Nephron (organoid): Measurements from ENCODE around the gene MDP1.

Source experiments
- H3K27ac Mint-ChIP-seq, 3 experiments: 2 replicates each; pipeline ENCODE4 v1.8.0; 2020; ENCODE audit warnings: mixed read lengths in 3 of 3, mild to moderate bottlenecking in 2 of 3, moderate library complexity in 1 of 3
- H3K27me3 Mint-ChIP-seq: 2 replicates; pipeline ENCODE4 v1.8.0; 2021; ENCODE audit warnings: low read depth, mild to moderate bottlenecking, moderate library complexity, mixed read lengths
- H3K36me3 Mint-ChIP-seq: 2 replicates; pipeline ENCODE4 v1.8.0; 2020; ENCODE audit warnings: low read depth, mixed read lengths
- H3K4me1 Mint-ChIP-seq: 2 replicates; pipeline ENCODE4 v1.8.0; 2020; ENCODE audit warnings: mixed read lengths
- H3K4me3 Mint-ChIP-seq, 3 experiments: 2 replicates each; pipeline ENCODE4 v1.8.0; 2020; ENCODE audit warnings: mild to moderate bottlenecking in 3 of 3, mixed read lengths in 3 of 3, moderate library complexity in 2 of 3
- H3K9me3 Mint-ChIP-seq: 2 replicates; pipeline ENCODE4 v1.8.0; 2020; ENCODE audit warnings: mixed read lengths
- TF ChIP-seq, protein P1 (sequence below), 3 experiments: fragments of 200-600 bp; sonication (generic); IDR thresholded peaks; one replicate each; pipeline ENCODE4 v1.5.0; 2021; ENCODE audit warnings: antibody characterized with exemption in 3 of 3; ENCODE audit not compliant: unreplicated experiment in 3 of 3

Gene MDP1

DNA sequence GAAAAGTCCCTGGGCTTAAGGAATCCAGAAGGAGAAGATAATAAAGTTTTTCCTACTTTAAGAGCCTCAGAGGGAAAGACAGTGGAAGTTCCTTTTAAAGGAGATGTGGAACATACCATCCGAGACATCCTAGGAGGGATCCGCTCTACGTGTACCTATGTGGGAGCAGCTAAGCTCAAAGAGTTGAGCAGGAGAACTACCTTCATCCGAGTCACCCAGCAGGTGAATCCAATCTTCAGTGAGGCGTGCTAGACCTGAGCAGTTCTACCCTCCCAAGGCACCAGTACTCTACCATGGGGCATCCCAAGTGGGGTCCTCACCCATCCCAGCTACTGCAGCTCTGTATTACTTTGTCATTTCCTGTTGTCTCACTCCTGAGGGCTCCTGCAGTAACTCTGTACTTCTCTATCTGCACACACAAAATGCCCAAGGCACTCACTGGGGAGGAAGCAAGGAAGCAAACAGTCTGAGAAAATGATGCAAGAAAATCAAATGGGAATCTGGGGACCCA lies 22.7 kb upstream of the MDP1 start:
- H3K4me3 Mint-ChIP-seq, result peak overlapping the region; percentile 20 to 99 (median 55)
- no peaks in the 10 kb centered on the region for H3K9me3 Mint-ChIP-seq
- H3K27me3 Mint-ChIP-seq, result no peaks in the 10 kb centered on the region
- H3K36me3 Mint-ChIP-seq, result peaks cover 59% of the 10 kb centered on the region
- H3K4me1 Mint-ChIP-seq, result peaks cover 43% of the 10 kb centered on the region
- H3K27ac Mint-ChIP-seq, result no peak overlapping the region
- TF ChIP-seq, protein P1, sequence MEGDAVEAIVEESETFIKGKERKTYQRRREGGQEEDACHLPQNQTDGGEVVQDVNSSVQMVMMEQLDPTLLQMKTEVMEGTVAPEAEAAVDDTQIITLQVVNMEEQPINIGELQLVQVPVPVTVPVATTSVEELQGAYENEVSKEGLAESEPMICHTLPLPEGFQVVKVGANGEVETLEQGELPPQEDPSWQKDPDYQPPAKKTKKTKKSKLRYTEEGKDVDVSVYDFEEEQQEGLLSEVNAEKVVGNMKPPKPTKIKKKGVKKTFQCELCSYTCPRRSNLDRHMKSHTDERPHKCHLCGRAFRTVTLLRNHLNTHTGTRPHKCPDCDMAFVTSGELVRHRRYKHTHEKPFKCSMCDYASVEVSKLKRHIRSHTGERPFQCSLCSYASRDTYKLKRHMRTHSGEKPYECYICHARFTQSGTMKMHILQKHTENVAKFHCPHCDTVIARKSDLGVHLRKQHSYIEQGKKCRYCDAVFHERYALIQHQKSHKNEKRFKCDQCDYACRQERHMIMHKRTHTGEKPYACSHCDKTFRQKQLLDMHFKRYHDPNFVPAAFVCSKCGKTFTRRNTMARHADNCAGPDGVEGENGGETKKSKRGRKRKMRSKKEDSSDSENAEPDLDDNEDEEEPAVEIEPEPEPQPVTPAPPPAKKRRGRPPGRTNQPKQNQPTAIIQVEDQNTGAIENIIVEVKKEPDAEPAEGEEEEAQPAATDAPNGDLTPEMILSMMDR (IDR thresholded peaks at IDR 0.05; ENCODE audit: unreplicated experiment in 3 of 3), result no peak

DNA sequence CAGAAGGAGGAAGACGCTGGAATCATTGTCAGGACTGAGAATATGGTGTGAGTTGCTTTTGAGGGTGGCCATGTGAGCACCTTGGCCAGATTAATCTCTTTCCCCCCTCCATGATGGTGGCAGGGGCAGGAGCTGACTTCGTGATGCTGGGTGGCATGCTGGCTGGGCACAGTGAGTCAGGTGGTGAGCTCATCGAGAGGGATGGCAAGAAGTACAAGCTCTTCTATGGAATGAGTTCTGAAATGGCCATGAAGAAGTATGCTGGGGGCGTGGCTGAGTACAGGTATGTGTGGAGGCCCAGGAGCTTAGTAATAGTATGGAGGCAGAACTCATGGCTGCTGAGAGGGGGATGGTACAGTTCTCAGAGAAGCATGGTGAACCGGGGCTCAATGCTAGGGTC lies 22.3 kb upstream of the MDP1 start:
- Mint-ChIP-seq H3K4me1 (peaks cover 44% of the 10 kb centered on the region), H3K27ac (no peak overlapping the region), H3K9me3 (no peaks in the 10 kb centered on the region), H3K27me3 (no peaks in the 10 kb centered on the region), H3K4me3 (peak overlapping the region; percentile 15 to 99 (median 55)), H3K36me3 (peaks cover 59% of the 10 kb centered on the region)
- TF ChIP-seq, protein P1 (IDR thresholded peaks at IDR 0.05; ENCODE audit: unreplicated experiment in 3 of 3), result no peak

DNA sequence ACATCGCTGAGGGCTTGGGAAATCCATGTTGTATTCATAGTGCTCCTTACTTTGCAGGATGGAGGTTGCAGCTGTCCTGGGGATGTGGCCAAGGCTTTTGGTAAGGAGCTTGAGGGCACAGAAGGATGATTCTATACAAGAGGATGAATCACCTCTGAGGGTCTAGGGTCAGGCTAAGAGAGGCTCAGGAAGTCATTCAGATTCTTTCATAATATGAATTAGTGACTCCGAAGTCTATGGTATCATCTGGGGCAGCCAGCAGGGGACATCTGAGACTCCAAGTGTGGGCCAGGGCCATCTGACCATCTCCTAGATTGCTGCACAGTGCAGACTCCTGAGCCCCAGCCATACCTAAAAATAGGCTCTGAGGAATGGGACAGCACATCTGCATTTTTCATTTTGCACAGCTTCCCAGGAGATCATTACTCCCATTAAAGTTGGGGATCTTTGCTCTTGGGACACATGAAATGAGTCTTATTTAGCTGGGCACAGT lies 21.6 kb upstream of the MDP1 start:
- H3K36me3 Mint-ChIP-seq, result peaks cover 59% of the 10 kb centered on the region
- H3K9me3 Mint-ChIP-seq, result no peaks in the 10 kb centered on the region
- no peak overlapping the region for H3K27ac Mint-ChIP-seq
- H3K4me3 Mint-ChIP-seq, result peak overlapping the region in 2 of 3 experiments; percentile 15 to 99
- peaks cover 44% of the 10 kb centered on the region for H3K4me1 Mint-ChIP-seq
- TF ChIP-seq, protein P1 (IDR thresholded peaks at IDR 0.05; ENCODE audit: unreplicated experiment in 3 of 3), result no peak
- H3K27me3 Mint-ChIP-seq, result no peaks in the 10 kb centered on the region

DNA sequence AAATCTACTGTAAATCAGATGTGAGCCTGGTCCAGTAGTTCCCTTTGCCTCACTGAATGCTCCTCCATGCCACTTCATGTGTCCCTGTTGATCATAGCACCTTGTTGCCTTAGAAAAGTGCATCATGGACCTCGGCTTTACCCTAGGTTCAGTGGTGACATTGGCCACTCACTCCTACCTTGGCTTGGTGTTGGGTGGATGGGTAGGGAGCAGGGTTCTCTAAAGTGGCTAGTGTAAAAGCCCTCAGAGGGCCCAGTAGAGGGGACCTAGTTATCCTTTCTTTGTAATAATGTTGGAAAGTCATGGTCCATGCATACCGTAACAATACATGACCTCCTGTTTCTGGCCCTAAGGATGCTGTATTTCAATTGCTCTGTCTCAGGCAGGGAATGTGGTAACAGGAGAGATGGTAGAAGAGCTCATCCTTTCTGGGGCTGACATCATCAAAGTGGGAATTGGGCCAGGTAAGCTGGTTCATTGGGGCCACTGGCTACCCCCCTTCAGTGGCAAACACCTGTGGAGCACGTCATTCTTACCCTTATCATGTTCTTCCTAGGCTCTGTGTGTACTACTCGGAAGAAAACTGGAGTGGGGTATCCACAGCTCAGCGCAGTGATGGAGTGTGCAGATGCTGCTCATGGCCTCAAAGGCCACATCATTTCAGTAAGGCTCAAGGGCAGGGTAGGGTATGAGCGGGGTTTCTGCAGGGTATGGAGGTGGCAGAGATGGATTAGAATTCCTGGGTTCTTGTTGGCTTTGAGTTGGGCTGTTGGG lies 21.0 kb upstream of the MDP1 start:
- H3K4me1 Mint-ChIP-seq, result peaks cover 42% of the 10 kb centered on the region

DNA sequence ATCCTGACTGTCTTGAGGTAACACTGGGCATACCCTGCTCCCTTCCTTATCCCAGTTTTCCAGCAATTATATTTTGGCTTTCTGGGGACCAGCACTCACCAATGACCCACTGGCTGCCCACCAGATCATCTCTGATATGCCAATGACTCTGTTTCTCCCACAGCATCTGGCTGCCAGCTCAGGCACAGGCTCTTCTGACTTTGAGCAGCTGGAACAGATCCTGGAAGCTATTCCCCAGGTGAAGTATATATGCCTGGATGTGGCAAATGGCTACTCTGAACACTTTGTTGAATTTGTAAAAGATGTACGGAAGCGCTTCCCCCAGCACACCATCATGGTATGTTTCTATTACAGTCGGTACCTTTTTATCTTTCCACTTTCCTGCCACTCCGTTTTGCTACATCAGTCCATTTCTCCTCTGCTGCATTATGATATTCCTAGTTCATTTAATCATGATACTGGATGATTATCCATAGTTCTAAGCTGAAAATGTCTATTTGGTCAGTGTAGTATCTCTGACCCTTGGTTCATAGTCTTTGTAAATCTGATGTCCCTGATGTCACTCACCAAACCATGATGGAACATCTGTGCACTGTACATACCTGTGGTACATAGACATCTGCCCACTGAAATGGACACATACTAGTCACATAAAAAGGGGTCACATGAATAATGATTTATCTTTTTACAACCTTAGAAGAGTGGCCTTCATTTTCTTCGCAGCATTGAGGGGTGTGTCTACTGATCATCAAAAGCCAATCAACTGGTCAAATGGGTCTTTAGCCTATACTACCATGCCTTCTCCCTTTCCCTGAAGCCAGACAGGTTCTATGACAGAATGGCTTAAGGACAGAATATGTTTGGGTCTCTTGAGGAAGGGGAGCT lies 20.2 kb upstream of the MDP1 start:
- TF ChIP-seq, protein P1 (IDR thresholded peaks at IDR 0.05; ENCODE audit: unreplicated experiment in 3 of 3), result no peak
- Mint-ChIP-seq H3K36me3 (peaks cover 59% of the 10 kb centered on the region), H3K4me3 (peak overlapping the region; percentile 10 to 94 (median 16)), H3K27ac (peak overlapping the region in 1 of 3 experiments; percentile 15), H3K9me3 (no peaks in the 10 kb centered on the region), H3K27me3 (no peaks in the 10 kb centered on the region), H3K4me1 (peaks cover 46% of the 10 kb centered on the region)

More for the DNA sequence above, 21.0 kb upstream of the MDP1 start:
- Mint-ChIP-seq H3K36me3 (peaks cover 59% of the 10 kb centered on the region), H3K9me3 (no peaks in the 10 kb centered on the region), H3K27ac (no peak overlapping the region), H3K27me3 (no peaks in the 10 kb centered on the region), H3K4me3 (peak overlapping the region in 1 of 3 experiments; percentile 94)
- TF ChIP-seq, protein P1 (IDR thresholded peaks at IDR 0.05; ENCODE audit: unreplicated experiment in 3 of 3), result no peak
